Parathyroid adenoma (tissue), 2 donors: Measurements from ENCODE around the gene TRMT5.

Experiments
- H2AFZ ChIP-seq: fragments of 300-600 bp; sonication (generic); one replicate; pipeline ENCODE4 v1.7.0; 2017; ENCODE audit warnings: antibody characterized with exemption, mild to moderate bottlenecking
- H3K27ac ChIP-seq: fragments of 300-600 bp; sonication (generic); one replicate; pipeline ENCODE4 v1.7.0; 2017
- H3K27me3 ChIP-seq: fragments of 300-600 bp; sonication (generic); one replicate; pipeline ENCODE4 v1.7.0; 2017; ENCODE audit warnings: low read length; ENCODE audit not compliant: control insufficient read depth, insufficient read depth
- H3K36me3 ChIP-seq: fragments of 300-600 bp; sonication (generic); one replicate; pipeline ENCODE4 v1.7.0; 2017; ENCODE audit warnings: low read length; ENCODE audit not compliant: control insufficient read depth, insufficient read depth
- H3K4me1 ChIP-seq: fragments of 300-600 bp; sonication (generic); one replicate; pipeline ENCODE4 v1.7.0; 2017; ENCODE audit warnings: control low read depth
- H3K4me2 ChIP-seq: fragments of 300-600 bp; sonication (generic); one replicate; pipeline ENCODE4 v1.7.0; 2017; ENCODE audit warnings: low read length
- H3K4me3 ChIP-seq: fragments of 300-600 bp; sonication (generic); one replicate; pipeline ENCODE4 v1.7.0; 2017; ENCODE audit warnings: low read depth, low read length
- H3K79me2 ChIP-seq: fragments of 300-600 bp; sonication (generic); one replicate; pipeline ENCODE4 v1.7.0; 2017; ENCODE audit warnings: control low read depth
- H3K9ac ChIP-seq: fragments of 300-600 bp; sonication (generic); one replicate; pipeline ENCODE4 v1.7.0; 2017; ENCODE audit warnings: mild to moderate bottlenecking
- H3K9me3 ChIP-seq: fragments of 300-600 bp; sonication (generic); one replicate; pipeline ENCODE4 v1.7.0; 2017; ENCODE audit warnings: low read length; ENCODE audit not compliant: control insufficient read depth
- TF ChIP-seq, protein P1 (sequence below): fragments of 300-600 bp; sonication (generic); IDR thresholded peaks from one replicate; pipeline ENCODE4 v1.7.0; 2017; ENCODE audit warnings: antibody characterized with exemption, mild to moderate bottlenecking
- donor health status: primary hyperparathyroidism.

Gene TRMT5

DNA sequence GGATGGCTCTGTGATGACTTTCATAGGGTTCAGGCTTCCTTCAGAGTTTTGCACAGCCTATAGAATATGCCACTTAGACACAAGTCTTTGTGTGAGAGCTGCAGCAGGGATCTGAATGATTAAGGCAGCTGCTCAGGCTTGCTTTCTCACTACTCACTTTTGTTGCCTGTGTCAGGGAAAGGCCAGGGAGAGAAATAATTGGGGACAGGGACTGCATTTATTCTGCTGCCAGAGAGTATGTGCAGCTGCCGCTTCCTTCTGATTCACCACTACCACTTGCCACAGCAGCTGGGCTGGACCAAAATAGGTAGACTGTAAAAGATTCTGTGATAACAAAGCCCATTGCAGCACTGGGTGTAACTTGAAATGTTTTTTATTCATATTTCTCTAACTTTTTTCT, 49.7 kb downstream of the TRMT5 start:
- H3K4me1 ChIP-seq: no peaks in the 10 kb centered on the region
- H3K4me2 ChIP-seq: no peak overlapping the region
- H3K36me3 ChIP-seq: no peaks in the 10 kb centered on the region
- H3K27ac ChIP-seq: no peak overlapping the region
- peaks cover 14% of the 10 kb centered on the region for H3K79me2 ChIP-seq
- no peaks in the 10 kb centered on the region for H3K9me3 ChIP-seq
- H3K27me3 ChIP-seq: no peaks in the 10 kb centered on the region
- no peak overlapping the region for H3K4me3 ChIP-seq
- no peak overlapping the region for H3K9ac ChIP-seq
- H2AFZ ChIP-seq: no peak overlapping the region
- TF ChIP-seq, protein P1, sequence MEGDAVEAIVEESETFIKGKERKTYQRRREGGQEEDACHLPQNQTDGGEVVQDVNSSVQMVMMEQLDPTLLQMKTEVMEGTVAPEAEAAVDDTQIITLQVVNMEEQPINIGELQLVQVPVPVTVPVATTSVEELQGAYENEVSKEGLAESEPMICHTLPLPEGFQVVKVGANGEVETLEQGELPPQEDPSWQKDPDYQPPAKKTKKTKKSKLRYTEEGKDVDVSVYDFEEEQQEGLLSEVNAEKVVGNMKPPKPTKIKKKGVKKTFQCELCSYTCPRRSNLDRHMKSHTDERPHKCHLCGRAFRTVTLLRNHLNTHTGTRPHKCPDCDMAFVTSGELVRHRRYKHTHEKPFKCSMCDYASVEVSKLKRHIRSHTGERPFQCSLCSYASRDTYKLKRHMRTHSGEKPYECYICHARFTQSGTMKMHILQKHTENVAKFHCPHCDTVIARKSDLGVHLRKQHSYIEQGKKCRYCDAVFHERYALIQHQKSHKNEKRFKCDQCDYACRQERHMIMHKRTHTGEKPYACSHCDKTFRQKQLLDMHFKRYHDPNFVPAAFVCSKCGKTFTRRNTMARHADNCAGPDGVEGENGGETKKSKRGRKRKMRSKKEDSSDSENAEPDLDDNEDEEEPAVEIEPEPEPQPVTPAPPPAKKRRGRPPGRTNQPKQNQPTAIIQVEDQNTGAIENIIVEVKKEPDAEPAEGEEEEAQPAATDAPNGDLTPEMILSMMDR: no peak

GRCh38 chr14:60926002-60926401, 54.9 kb downstream of the TRMT5 start:
- H3K4me3 ChIP-seq: no peak overlapping the region
- H3K4me1 ChIP-seq: no peaks in the 10 kb centered on the region
- no peak overlapping the region for H3K9ac ChIP-seq
- no peak overlapping the region for H3K27ac ChIP-seq
- H2AFZ ChIP-seq: no peak overlapping the region
- H3K36me3 ChIP-seq: no peaks in the 10 kb centered on the region
- H3K27me3 ChIP-seq: no peaks in the 10 kb centered on the region
- peaks cover 4% of the 10 kb centered on the region for H3K79me2 ChIP-seq
- H3K4me2 ChIP-seq: no peak overlapping the region
- H3K9me3 ChIP-seq: no peaks in the 10 kb centered on the region
- TF ChIP-seq, protein P1: no peak

DNA sequence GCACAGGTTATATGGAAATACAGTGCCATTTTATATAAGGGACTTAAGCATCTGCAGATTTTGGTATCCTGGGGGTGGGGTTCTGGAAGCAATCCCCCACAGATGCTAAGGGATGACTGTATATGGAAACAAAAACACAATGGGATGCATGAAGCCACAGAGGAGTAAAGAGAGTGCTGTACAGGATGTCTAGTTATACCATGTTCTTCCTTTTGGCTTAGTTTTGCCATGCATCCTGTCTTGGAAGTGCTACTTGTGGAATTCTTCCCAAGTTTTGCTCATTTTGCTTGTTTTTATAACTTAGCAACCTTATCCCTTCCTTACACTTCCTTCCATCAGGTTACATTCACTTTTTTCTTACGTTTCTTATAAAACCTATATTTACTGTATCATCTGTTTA, 55.6 kb downstream of the TRMT5 start:
- no peak overlapping the region for H2AFZ ChIP-seq
- TF ChIP-seq, protein P1: no peak

GRCh38 chr14:60922050-60922449, 58.8 kb downstream of the TRMT5 start:
- Histone ChIP-seq H3K4me3 (no peak overlapping the region), H3K4me1 (no peaks in the 10 kb centered on the region), H3K27ac (no peak overlapping the region), H3K4me2 (no peak overlapping the region), H3K27me3 (no peaks in the 10 kb centered on the region), H3K79me2 (peaks cover 17% of the 10 kb centered on the region), H3K9ac (no peak overlapping the region), H3K36me3 (no peaks in the 10 kb centered on the region), H3K9me3 (no peaks in the 10 kb centered on the region), H2AFZ (no peak overlapping the region)
- TF ChIP-seq, protein P1: no peak

More for the DNA sequence above, 55.6 kb downstream of the TRMT5 start:
- Histone ChIP-seq H3K4me1 (no peaks in the 10 kb centered on the region), H3K9ac (no peak overlapping the region), H3K4me3 (no peak overlapping the region), H3K79me2 (peaks cover 7% of the 10 kb centered on the region), H3K36me3 (no peaks in the 10 kb centered on the region), H3K27me3 (no peaks in the 10 kb centered on the region), H3K9me3 (no peaks in the 10 kb centered on the region), H3K27ac (no peak overlapping the region), H3K4me2 (no peak overlapping the region)
